Measurements from ENCODE around the gene PDK4.

- TF ChIP-seq POLR2AphosphoS5 (IDR thresholded peaks at IDR 0.05; ENCODE audit: low read depth) (no peak), CTCF (IDR thresholded peaks at IDR 0.05; ENCODE audit: insufficient read depth, low read length) (no peak), REST (IDR thresholded peaks at IDR 0.05; ENCODE audit: insufficient replicate concordance, low read depth) (no peak), SPI1 (IDR thresholded peaks at IDR 0.05; ENCODE audit: borderline replicate concordance, low read depth) (no peak), GABPA (IDR thresholded peaks at IDR 0.05; ENCODE audit: low read depth) (no peak)
Observed at GRCh38 chr7:95590387-95591248, 5.7 kb downstream of the PDK4 start.

Measured in HL-60 (cell line).